Measurements from ENCODE around the gene RABEP1.

Gene RABEP1

GRCh38 chr17:5362162-5362811 is 80.2 kb downstream of the RABEP1 start:
- no peak for DNase-seq (ENCODE audit: low read depth in 2 of 2)

GRCh38 chr17:5364156-5364555 is 82.1 kb downstream of the RABEP1 start:
- no peak for DNase-seq (ENCODE audit: low read depth in 2 of 2)

GRCh38 chr17:5364696-5365095 is 82.6 kb downstream of the RABEP1 start:
- DNase-seq (ENCODE audit: low read depth in 2 of 2) = no peak

GRCh38 chr17:5365831-5366230 is 83.7 kb downstream of the RABEP1 start:
- no peak for DNase-seq (ENCODE audit: low read depth in 2 of 2)

GRCh38 chr17:5370411-5370810 is 88.3 kb downstream of the RABEP1 start:
- DNase-seq (ENCODE audit: low read depth in 2 of 2) = no peak

- no peak for DNase-seq (ENCODE audit: low read depth in 2 of 2)
Measured at GRCh38 chr17:5373112-5373511, 91.0 kb downstream of the RABEP1 start.

- DNase-seq (ENCODE audit: low read depth in 2 of 2) = no peak
Measured at GRCh38 chr17:5378566-5379207, 96.6 kb downstream of the RABEP1 start.

GRCh38 chr17:5379351-5380107 is 97.4 kb downstream of the RABEP1 start:
- DNase-seq (ENCODE audit: low read depth in 2 of 2) = no peak

- DNase-seq (ENCODE audit: low read depth in 2 of 2) = no peak
Measured at GRCh38 chr17:5380491-5381135, 98.5 kb downstream of the RABEP1 start.

- no peak for DNase-seq (ENCODE audit: low read depth in 2 of 2)
Measured at GRCh38 chr17:5381542-5381941, 99.5 kb downstream of the RABEP1 start.

- DNase-seq (ENCODE audit: low read depth in 2 of 2) = no peak
Measured at GRCh38 chr17:5391678-5392077, 109.6 kb downstream of the RABEP1 start.

GRCh38 chr17:5396612-5397011 is 114.5 kb downstream of the RABEP1 start:
- no peak for DNase-seq (ENCODE audit: low read depth in 2 of 2)

GRCh38 chr17:5399767-5400166 is 117.7 kb downstream of the RABEP1 start:
- no peak for DNase-seq (ENCODE audit: low read depth in 2 of 2)

- DNase-seq (ENCODE audit: low read depth in 2 of 2) = no peak
Measured at GRCh38 chr17:5405400-5405799, 123.3 kb downstream of the RABEP1 start.

- no peak for DNase-seq (ENCODE audit: low read depth in 2 of 2)
Measured at GRCh38 chr17:5408186-5408585, 126.1 kb downstream of the RABEP1 start.

GRCh38 chr17:5410594-5411272 is 128.6 kb downstream of the RABEP1 start:
- DNase-seq (ENCODE audit: low read depth in 2 of 2) = no peak

- DNase-seq (ENCODE audit: low read depth in 2 of 2) = no peak
Measured at GRCh38 chr17:5413682-5414081, 131.6 kb downstream of the RABEP1 start.

- no peak for DNase-seq (ENCODE audit: low read depth in 2 of 2)
Measured at GRCh38 chr17:5416901-5417300, 134.8 kb downstream of the RABEP1 start.

GRCh38 chr17:5418858-5419355 is 136.8 kb downstream of the RABEP1 start:
- DNase-seq (ENCODE audit: low read depth in 2 of 2) = peak; percentile 14 to 36

GRCh38 chr17:5419356-5419958 is 137.4 kb downstream of the RABEP1 start, which contains the start of gene NUP88:
Gene NUP88, minus strand, starts transcription at chr17:5419662. Its CDS starts 12 bp downstream, at chr17:5419650.
- DNase-seq (ENCODE audit: low read depth in 2 of 2) = peak; percentile 91 to 92
